Fibroblast of skin of left quadriceps (primary cell): ENCODE data around the gene SUMF1.

Experiments used
- DNase-seq, 2 experiments: peaks; one replicate each; pipeline ENCODE4 v3.0.0-alpha.2; 2013; ENCODE audit warnings: low read depth in 2 of 2

Gene SUMF1

GRCh38 chr3:4416427-4416945, 50.6 kb downstream of the SUMF1 start:
- DNase-seq = no peak

GRCh38 chr3:4413467-4413866, 53.6 kb downstream of the SUMF1 start:
- DNase-seq = peak; percentile 16 to 17

- DNase-seq = no peak
These were observed 55.2 kb downstream of the SUMF1 start for GRCh38 chr3:4411833-4412232.

- no peak for DNase-seq
These were observed 55.8 kb downstream of the SUMF1 start for GRCh38 chr3:4411236-4411635.

GRCh38 chr3:4410606-4411005, 56.5 kb downstream of the SUMF1 start:
- DNase-seq = no peak

GRCh38 chr3:4409971-4410573, 57.0 kb downstream of the SUMF1 start:
- no peak for DNase-seq

GRCh38 chr3:4409415-4409814, 57.7 kb downstream of the SUMF1 start:
- no peak for DNase-seq

- DNase-seq = no peak
These were observed 58.1 kb downstream of the SUMF1 start for GRCh38 chr3:4408958-4409357.

GRCh38 chr3:4407941-4408340, 59.1 kb downstream of the SUMF1 start:
- DNase-seq = no peak

GRCh38 chr3:4406746-4407568, 60.1 kb downstream of the SUMF1 start:
- no peak for DNase-seq

GRCh38 chr3:4404881-4405280, 62.2 kb downstream of the SUMF1 start:
- DNase-seq = no peak

GRCh38 chr3:4401441-4401840, 65.6 kb downstream of the SUMF1 start:
- DNase-seq = no peak

- no peak for DNase-seq
These were observed 67.6 kb downstream of the SUMF1 start for GRCh38 chr3:4399476-4399875.

GRCh38 chr3:4398941-4399245, 68.2 kb downstream of the SUMF1 start:
- no peak for DNase-seq

- no peak for DNase-seq
These were observed 68.7 kb downstream of the SUMF1 start for GRCh38 chr3:4398120-4398940.

- no peak for DNase-seq
These were observed 69.6 kb downstream of the SUMF1 start for GRCh38 chr3:4397466-4397865.

- no peak for DNase-seq
These were observed 70.5 kb downstream of the SUMF1 start for GRCh38 chr3:4396542-4396941.

- DNase-seq = no peak
These were observed 71.1 kb downstream of the SUMF1 start for GRCh38 chr3:4396006-4396405.

- DNase-seq = no peak
These were observed 71.6 kb downstream of the SUMF1 start for GRCh38 chr3:4395448-4395847.

GRCh38 chr3:4394567-4394966, 72.5 kb downstream of the SUMF1 start:
- DNase-seq = no peak

GRCh38 chr3:4394048-4394447, 73.0 kb downstream of the SUMF1 start:
- no peak for DNase-seq

- DNase-seq = no peak
These were observed 74.1 kb downstream of the SUMF1 start for GRCh38 chr3:4392992-4393391.
